ENCODE results near the gene GRIPAP1. TPM values are rescaled to one million over a fixed set of nuclear protein-coding genes. Genes with fewer than 3 reads are reported as not detected.

Gene GRIPAP1
- total RNA-seq, 1 donor from 2014 or later, result 52.8 TPM

- Histone ChIP-seq H3K4me1 (no peaks in the 10 kb centered on the region), H3K36me3 (peaks cover 27% of the 10 kb centered on the region), H3K4me3 (no peak overlapping the region), H3K27ac (no peak overlapping the region), H3K27me3 (no peaks in the 10 kb centered on the region), H3K9me3 (no peaks in the 10 kb centered on the region)
- intact Hi-C loops (cut with DNase I), result no loop called here
- DNase-seq (no peak), ATAC-seq (peak; percentile 50)
- no peak for TF ChIP-seq CTCF (IDR thresholded peaks at IDR 0.05)
These were observed 27.8 kb upstream of the GRIPAP1 start for GRCh38 chrX:49029876-49030275.

GRCh38 chrX:49019599-49020249 is 17.7 kb upstream of the GRIPAP1 start:
- Histone ChIP-seq H3K4me3 (no peak overlapping the region), H3K27ac (no peak overlapping the region), H3K9me3 (no peaks in the 10 kb centered on the region), H3K4me1 (no peaks in the 10 kb centered on the region), H3K36me3 (no peaks in the 10 kb centered on the region), H3K27me3 (no peaks in the 10 kb centered on the region)
- no peak for DNase-seq
- TF ChIP-seq CTCF (IDR thresholded peaks at IDR 0.05), result no peak
- intact Hi-C loops (cut with DNase I), result no loop called here
- no peak for ATAC-seq

GRCh38 chrX:49019050-49019449 is 17.0 kb upstream of the GRIPAP1 start:
- Histone ChIP-seq H3K4me3 (no peak overlapping the region), H3K27me3 (no peaks in the 10 kb centered on the region), H3K4me1 (no peaks in the 10 kb centered on the region), H3K9me3 (no peaks in the 10 kb centered on the region), H3K36me3 (no peaks in the 10 kb centered on the region), H3K27ac (no peak overlapping the region)
- DNase-seq, result no peak
- no peak for TF ChIP-seq CTCF (IDR thresholded peaks at IDR 0.05)
- no peak for ATAC-seq
- intact Hi-C loops (cut with DNase I), result no loop called here

GRCh38 chrX:49003696-49004095 is 1.6 kb upstream of the GRIPAP1 start:
- Histone ChIP-seq H3K9me3 (no peaks in the 10 kb centered on the region), H3K36me3 (peaks cover 3% of the 10 kb centered on the region), H3K4me3 (no peak overlapping the region), H3K27me3 (no peaks in the 10 kb centered on the region), H3K4me1 (no peaks in the 10 kb centered on the region), H3K27ac (no peak overlapping the region)
- DNase-seq (no peak), ATAC-seq (no peak)
- TF ChIP-seq CTCF (IDR thresholded peaks at IDR 0.05), result no peak
- intact Hi-C loops (cut with DNase I), result no loop called here

GRCh38 chrX:49001521-49002090 is 458 bp downstream of the GRIPAP1 start:
- Histone ChIP-seq H3K9me3 (no peaks in the 10 kb centered on the region), H3K27ac (peak overlapping the region; percentile 93), H3K4me3 (peak overlapping the region; percentile 63), H3K27me3 (no peaks in the 10 kb centered on the region), H3K4me1 (no peaks in the 10 kb centered on the region), H3K36me3 (peaks cover 17% of the 10 kb centered on the region)
- DNase-seq (peak; percentile 64), ATAC-seq (peak; percentile 52)
- intact Hi-C loops (cut with DNase I), result no loop called here
- no peak for TF ChIP-seq CTCF (IDR thresholded peaks at IDR 0.05)

Measured in upper lobe of right lung (tissue), 1 donor.